Fibroblast of mammary gland (primary cell): Measurements from ENCODE around the gene SESN2.
A peak's percentile ranks its signal among the peaks of the same experiment; 100 is the strongest.

ENCODE experiments used
- DNase-seq: peaks from one replicate; pipeline ENCODE4 v3.0.0-alpha.2; 2010; ENCODE audit warnings: low read depth
- H3K4me3 ChIP-seq: 2 replicates; pipeline ENCODE4 v1.5.1; 2011; ENCODE audit warnings: low read depth, mild to moderate bottlenecking, low read length, moderate library complexity; ENCODE audit not compliant: control insufficient read depth
- TF ChIP-seq, protein P1 (sequence below): conservative IDR thresholded peaks from 2 replicates; pipeline ENCODE4 v1.5.1; 2011; ENCODE audit warnings: low read depth, low read length, inconsistent platforms; ENCODE audit not compliant: control insufficient read depth, insufficient read depth

Gene SESN2

DNA sequence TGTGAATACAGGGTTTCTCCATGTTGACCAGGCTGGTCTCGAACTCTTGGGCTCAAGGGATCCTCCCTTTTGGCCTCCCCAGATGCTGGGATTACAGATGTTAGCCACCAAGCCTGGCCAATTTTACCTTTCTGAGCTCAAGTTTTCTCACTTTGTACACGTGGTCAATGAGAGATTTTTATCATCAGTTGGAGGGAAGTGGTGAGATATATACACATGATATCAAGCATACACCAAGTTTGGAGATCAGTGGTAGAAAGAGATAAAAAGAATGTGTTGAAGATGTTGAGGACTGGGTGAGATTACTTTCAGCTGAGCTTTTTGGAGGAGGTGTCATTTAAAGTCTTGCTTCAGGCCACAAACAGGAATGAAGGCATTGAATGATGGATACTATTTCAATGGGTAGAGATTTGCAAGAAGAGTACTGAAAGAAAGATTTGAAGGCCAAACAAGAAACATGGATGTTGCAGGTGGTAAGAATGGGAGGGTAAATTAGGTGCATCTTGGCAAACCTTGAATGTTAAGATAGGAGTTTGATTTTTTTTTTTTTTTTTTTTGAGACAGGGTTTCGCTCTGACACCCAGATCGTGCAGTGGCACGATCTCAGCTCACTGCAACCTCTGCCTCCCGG lies 3.0 kb upstream of the SESN2 start:
- TF ChIP-seq, protein P1, sequence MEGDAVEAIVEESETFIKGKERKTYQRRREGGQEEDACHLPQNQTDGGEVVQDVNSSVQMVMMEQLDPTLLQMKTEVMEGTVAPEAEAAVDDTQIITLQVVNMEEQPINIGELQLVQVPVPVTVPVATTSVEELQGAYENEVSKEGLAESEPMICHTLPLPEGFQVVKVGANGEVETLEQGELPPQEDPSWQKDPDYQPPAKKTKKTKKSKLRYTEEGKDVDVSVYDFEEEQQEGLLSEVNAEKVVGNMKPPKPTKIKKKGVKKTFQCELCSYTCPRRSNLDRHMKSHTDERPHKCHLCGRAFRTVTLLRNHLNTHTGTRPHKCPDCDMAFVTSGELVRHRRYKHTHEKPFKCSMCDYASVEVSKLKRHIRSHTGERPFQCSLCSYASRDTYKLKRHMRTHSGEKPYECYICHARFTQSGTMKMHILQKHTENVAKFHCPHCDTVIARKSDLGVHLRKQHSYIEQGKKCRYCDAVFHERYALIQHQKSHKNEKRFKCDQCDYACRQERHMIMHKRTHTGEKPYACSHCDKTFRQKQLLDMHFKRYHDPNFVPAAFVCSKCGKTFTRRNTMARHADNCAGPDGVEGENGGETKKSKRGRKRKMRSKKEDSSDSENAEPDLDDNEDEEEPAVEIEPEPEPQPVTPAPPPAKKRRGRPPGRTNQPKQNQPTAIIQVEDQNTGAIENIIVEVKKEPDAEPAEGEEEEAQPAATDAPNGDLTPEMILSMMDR: no peak
- DNase-seq: no peak
- no peak overlapping the region for H3K4me3 ChIP-seq

DNA sequence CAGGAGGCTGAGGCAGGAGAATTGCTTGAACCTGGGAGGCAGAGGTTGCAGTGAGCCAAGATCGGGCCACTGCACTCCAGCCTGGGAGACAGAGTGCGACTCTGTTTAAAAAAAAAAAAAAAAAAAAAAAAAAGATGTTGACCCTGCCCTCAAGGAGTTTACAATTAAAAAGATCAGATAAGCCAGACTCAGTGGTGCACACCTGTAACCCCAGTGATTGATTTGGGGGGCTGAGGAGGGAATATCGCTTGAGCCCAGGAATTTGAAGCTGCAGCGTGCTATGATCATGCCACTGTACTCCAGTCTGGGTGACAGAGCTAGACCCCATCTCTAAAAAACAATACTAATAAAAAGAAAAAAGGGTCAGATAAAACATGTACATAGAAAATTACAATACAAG lies 1.6 kb upstream of the SESN2 start:
- H3K4me3 ChIP-seq: no peak overlapping the region
- DNase-seq: no peak
- TF ChIP-seq, protein P1: no peak

DNA sequence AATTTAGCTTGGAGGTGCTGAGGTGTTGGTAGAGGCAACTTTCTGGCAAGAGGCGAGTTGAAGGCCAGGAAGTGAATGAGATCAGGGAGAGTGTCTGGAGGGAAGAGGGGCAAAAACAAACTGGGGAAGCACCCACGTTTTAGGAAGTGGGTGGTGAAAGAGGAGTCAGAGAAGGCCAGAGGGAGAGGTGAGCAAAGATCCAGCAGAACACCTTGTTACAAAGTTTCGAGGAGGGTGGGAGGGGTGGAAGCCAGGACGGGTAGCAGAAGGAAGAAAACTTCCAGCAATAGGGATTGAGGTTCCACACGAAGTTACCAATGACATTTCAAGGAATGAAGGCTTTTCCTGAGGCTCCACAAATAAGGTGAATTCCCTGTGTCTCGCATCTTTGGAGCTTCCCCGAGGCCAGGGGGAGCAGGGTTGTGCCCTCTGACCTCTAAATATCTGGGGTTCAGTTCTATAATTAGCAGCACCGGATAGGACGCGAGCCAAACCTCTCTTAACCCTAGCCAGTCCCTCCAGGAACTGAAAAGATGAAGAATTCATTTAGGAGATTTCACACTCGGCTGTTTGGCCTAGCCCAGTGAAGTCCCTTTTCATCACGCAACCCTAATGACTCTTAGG lies 578 bp upstream of the SESN2 start:
- TF ChIP-seq, protein P1: no peak
- no peak for DNase-seq
- H3K4me3 ChIP-seq: peak overlapping the region; percentile 21

DNA sequence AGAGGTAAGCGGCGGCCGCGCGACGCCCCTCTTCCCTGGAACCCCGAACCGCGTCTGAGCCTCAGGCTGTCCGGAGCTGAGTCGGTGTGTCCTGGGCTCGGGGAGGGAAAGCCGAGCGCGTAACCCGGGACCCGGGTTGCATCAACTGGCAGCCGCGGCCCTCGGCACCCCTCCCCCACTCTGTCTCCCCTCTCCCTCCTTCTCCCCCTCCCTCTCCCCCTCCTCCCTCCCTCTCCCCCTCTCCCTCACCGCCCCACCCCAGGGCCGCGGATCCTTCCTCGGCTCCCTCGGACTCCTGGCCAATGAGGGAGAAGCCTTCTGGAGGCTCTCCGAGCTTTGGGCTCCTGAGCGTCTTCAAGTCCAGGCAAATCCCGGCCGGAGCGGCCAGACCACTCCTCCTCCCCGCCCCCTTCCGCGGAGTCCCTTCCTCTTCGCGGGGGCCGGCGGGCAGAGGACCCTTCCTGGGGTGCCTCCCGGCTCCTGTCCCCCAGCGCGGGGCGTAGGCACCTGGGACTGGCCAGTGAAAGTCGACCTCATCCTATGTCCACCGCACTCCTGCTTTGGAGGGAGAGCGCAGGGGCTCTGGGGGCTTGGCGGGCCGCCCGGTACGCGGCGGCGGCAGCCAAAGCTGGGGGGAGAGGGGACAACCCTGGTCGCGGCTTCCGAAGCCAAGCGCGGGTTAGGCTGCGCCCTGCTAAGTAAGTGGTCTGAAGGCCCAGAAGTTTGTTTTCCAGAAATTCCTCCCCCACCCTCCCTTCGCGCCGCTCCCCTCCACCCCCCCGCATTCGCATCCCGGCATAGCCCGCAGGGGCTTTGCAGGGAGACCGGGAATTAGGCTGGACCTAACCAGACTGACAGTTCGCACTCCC lies 850 bp downstream of the SESN2 start:
- peak overlapping the region; percentile 91 for H3K4me3 ChIP-seq
- peak; percentile 88 for DNase-seq
- TF ChIP-seq, protein P1: no peak

DNA sequence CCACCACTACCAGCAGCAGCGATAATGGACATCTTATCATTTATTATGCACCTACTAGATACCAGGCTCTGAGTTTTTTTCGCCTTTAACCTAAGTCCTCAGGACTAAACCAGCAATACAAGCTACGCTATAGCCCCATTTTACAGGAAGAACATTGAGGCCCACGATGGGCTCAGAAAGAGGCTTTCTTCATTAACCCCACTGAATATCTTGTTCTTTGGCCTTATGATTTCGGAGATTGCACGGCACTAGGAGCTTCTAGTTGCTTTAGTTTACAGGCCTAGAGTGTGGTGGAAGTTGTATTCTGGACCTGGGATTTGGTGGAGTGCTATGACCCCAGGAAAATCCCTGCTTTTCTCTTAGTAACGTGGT lies 1.5 kb downstream of the SESN2 start:
- H3K4me3 ChIP-seq: peak overlapping the region; percentile 91
- DNase-seq: no peak
- TF ChIP-seq, protein P1: no peak

DNA sequence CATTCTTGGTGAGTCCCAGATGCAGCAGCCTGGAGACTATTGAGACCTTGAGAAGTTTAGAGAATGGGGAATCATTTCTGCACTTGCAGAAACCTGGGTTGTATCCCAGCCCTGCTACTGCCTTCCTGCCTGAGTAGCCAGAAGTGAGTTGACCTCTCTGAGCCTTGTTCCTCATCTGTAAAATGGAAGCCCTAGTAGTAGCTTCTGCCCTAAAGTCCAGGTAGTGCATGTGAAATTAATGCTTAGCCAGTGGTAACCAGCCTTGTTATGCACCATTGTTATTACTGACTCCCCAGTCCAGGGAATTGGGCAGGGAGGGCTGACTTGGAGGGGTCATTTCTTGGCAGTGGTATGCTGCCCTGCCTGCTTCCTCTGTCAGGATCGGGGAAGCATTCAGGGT lies 5.6 kb downstream of the SESN2 start:
- TF ChIP-seq, protein P1: no peak
- no peak for DNase-seq
- no peak overlapping the region for H3K4me3 ChIP-seq
